Body of pancreas (tissue), 4 donors: ENCODE results near the gene SPESP1. TPM values are rescaled to one million over a fixed set of nuclear protein-coding genes. Genes with fewer than 3 reads are reported as not detected.

ENCODE experiments used
- ATAC-seq: fragments of 150-250 bp; one replicate; pipeline ENCODE4 v1.9.1; 2016
- DNase-seq, 4 donors: peaks; one replicate each; pipeline ENCODE4 v3.0.0-alpha.2; 2019
- H3K27ac ChIP-seq, 4 donors: fragments of 200-600 bp; sonication (generic); 1 replicate in 3 of 4; 2 replicates in 1 of 4; pipeline versions ENCODE4 v1.5.1 to v1.6.1; 2016 to 2019; ENCODE audit warnings: mild to moderate bottlenecking in 1 of 4, mixed read lengths in 1 of 4, moderate library complexity in 1 of 4
- H3K27me3 ChIP-seq, 2 donors: fragments of 200-600 bp; sonication (generic); one replicate each; pipeline ENCODE4 v1.6.0; 2016; ENCODE audit warnings: mild to moderate bottlenecking in 1 of 2
- H3K36me3 ChIP-seq, 2 donors: fragments of 200-600 bp; sonication (generic); replicated peaks in 1 of 2; 2 replicates each; pipeline ENCODE4 v1.5.1; 2016; ENCODE audit warnings: low read depth in 2 of 2; ENCODE audit not compliant: insufficient read depth in 1 of 2
- H3K4me1 ChIP-seq: fragments of 200-600 bp; sonication (generic); one replicate; pipeline ENCODE4 v1.6.0; 2016
- H3K4me3 ChIP-seq, 2 donors: fragments of 200-600 bp; sonication (generic); 1 replicate in 1 of 2; 2 replicates in 1 of 2; pipeline ENCODE4 v1.5.1; 2016 to 2019
- H3K9me3 ChIP-seq, 3 donors: fragments of 200-600 bp; sonication (generic); 1 replicate in 2 of 3; 2 replicates in 1 of 3; pipeline ENCODE4 v1.5.1; 2016
- CTCF ChIP-seq, 7 experiments: fragments of 450-650 bp in 4 of 7; fragments of 200-600 bp in 3 of 7; sonication (generic) in 3 of 7; IDR thresholded peaks; one replicate each; pipeline ENCODE4 v1.5.1; 2016 to 2019; ENCODE audit warnings: antibody characterized with exemption in 7 of 7
- POLR2A ChIP-seq, 3 donors: fragments of 450-650 bp; IDR thresholded peaks; one replicate each; pipeline ENCODE4 v1.6.1; 2016; ENCODE audit warnings: antibody characterized with exemption in 3 of 3, mild to moderate bottlenecking in 2 of 3
- WGBS, 2 donors: methylation state at CpG; one replicate each; pipeline ENCODE4 v1.1.5; 2017; 5-methylcytosine and 5-hydroxymethylcytosine counted together
- intact Hi-C: fragments of 100-400 bp; cut with DNase I; formaldehyde crosslinking; loops from one replicate; pipeline ENCODE4 v1.15.1; 2023
- total RNA-seq, 2 donors: library from RNA; depleted of rRNA; stranded (reverse); fragments of >200 nt; gene quantifications; one replicate each; pipeline ENCODE4 v1.1.0, GENCODE V29; 2016

SPESP1 gene
- total RNA-seq, 2 donors from 2014 or later, result 2.1 TPM; not detected in 1

DNA sequence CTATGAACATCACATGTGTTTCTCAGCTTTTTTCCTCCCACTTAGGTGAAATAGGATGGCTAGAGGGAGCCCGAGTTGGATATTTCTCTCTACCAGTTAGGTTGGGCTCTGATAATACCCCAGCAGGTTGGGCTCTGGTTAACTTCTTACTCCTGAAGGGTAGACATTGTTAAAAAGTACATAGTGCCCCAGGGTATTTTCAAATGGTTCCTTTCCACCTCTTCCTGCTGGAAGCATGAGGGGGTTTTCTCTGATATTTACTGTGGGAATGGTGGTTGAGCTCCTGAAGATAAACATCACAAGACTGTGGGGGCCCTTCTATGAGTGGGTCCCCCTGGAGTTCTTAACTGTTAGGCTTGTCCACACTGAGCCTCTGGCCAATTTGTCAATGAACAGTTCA, 36.1 kb upstream of the SPESP1 start:
- WGBS, 2 donors, result 50 to 67% methylated on average over 1 of the region's 1 CpG

GRCh38 chr15:68896178-68896577, 34.1 kb upstream of the SPESP1 start:
- ATAC-seq (no peak), DNase-seq (no peak)
- no peak overlapping the region for H3K27ac ChIP-seq
- intact Hi-C loops, result no loop called here
- TF ChIP-seq CTCF (IDR thresholded peaks at IDR 0.05), result no peak
- TF ChIP-seq POLR2A (IDR thresholded peaks at IDR 0.05), result no peak
- no peaks in the 10 kb centered on the region for H3K9me3 ChIP-seq
- H3K4me3 ChIP-seq, result no peak overlapping the region
- H3K27me3 ChIP-seq, result no peaks in the 10 kb centered on the region
- no peaks in the 10 kb centered on the region for H3K36me3 ChIP-seq
- H3K4me1 ChIP-seq, result peaks cover 21% of the 10 kb centered on the region

More for the DNA sequence above, 36.1 kb upstream of the SPESP1 start:
- Histone ChIP-seq H3K9me3 (no peaks in the 10 kb centered on the region), H3K4me3 (no peak overlapping the region), H3K27me3 (no peaks in the 10 kb centered on the region), H3K36me3 (no peaks in the 10 kb centered on the region), H3K27ac (no peak overlapping the region), H3K4me1 (peaks cover 7% of the 10 kb centered on the region)
- ATAC-seq, result no peak
- intact Hi-C loops, result no loop called here
- no peak for TF ChIP-seq POLR2A (IDR thresholded peaks at IDR 0.05)
- no peak for TF ChIP-seq CTCF (IDR thresholded peaks at IDR 0.05)
- no peak for DNase-seq

GRCh38 chr15:68897016-68897415, 33.3 kb upstream of the SPESP1 start:
- Histone ChIP-seq H3K4me1 (peaks cover 21% of the 10 kb centered on the region), H3K36me3 (no peaks in the 10 kb centered on the region), H3K9me3 (no peaks in the 10 kb centered on the region), H3K27me3 (no peaks in the 10 kb centered on the region), H3K4me3 (no peak overlapping the region), H3K27ac (no peak overlapping the region)
- intact Hi-C loops, result no loop called here
- no peak for DNase-seq
- 92 to 94% methylated on average over 1 of the region's 1 CpG for WGBS, 2 donors
- TF ChIP-seq POLR2A (IDR thresholded peaks at IDR 0.05) (no peak), CTCF (IDR thresholded peaks at IDR 0.05) (no peak)
- ATAC-seq, result no peak

DNA sequence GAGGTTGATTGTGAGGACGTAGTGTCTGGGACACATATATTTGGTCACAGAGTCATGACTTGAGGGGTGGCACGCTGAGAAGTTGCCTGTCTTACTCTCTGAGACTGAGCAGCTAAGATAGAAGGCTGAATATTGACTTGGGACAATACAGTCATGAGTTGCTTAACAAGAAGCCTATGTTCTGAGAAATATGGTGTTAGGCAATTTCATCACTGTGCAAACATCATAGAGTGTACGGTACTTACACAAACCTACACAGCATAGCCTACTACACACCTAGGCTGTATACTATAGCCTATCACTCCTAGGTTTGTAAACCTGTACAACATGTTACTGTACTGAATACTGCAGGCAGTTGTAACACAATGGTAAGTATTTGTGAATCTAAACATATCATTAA, 30.3 kb upstream of the SPESP1 start:
- Histone ChIP-seq H3K4me1 (peaks cover 21% of the 10 kb centered on the region), H3K9me3 (no peaks in the 10 kb centered on the region), H3K27me3 (no peaks in the 10 kb centered on the region), H3K4me3 (no peak overlapping the region), H3K36me3 (no peaks in the 10 kb centered on the region), H3K27ac (peak overlapping the region in 3 of 4 donors; percentile 34 to 61 (median 49))
- ATAC-seq, result peak; percentile 88
- DNase-seq, result no peak
- 28 to 38% methylated on average over 3 of the region's 3 CpGs for WGBS, 2 donors
- no peak for TF ChIP-seq CTCF (IDR thresholded peaks at IDR 0.05)
- no peak for TF ChIP-seq POLR2A (IDR thresholded peaks at IDR 0.05)
- intact Hi-C loops, result no loop called here

DNA sequence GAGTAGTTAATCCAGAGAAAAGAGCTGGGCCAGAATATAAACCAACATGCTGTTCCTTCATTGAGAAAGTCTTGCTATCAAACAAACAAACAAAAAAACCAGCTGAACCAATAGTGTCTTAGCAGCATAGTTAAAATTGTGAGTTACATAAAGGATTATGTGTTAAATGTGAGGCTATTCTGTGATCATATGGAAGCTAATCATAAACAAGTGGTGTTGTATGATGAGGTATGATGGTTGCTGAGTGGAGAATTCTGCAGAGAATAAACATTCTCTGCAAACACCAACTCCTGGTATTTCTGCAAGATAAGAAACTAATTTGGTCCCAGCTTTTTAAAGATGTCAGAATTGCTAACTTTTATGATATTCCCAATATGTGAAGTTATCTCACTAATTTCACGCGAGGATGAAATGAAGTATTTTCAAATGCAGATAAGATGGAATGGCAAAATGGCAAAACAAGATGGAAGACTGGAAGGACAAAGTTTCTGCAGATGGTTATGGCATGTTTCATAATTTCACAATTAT, 22.9 kb upstream of the SPESP1 start:
- no peak for TF ChIP-seq POLR2A (IDR thresholded peaks at IDR 0.05)
- no peak overlapping the region for H3K4me3 ChIP-seq
- peaks cover 7% of the 10 kb centered on the region for H3K4me1 ChIP-seq
- intact Hi-C loops, result no loop called here
- H3K27ac ChIP-seq, result no peak overlapping the region
- no peaks in the 10 kb centered on the region for H3K9me3 ChIP-seq
- 73 to 81% methylated on average over 2 of the region's 2 CpGs for WGBS, 2 donors
- no peak for ATAC-seq
- H3K36me3 ChIP-seq, result no peaks in the 10 kb centered on the region
- H3K27me3 ChIP-seq, result no peaks in the 10 kb centered on the region
- no peak for DNase-seq
